Psoas muscle (tissue), 8 donors: Measurements from ENCODE around the gene ELN. TPM values are rescaled to one million over a fixed set of nuclear protein-coding genes. Genes with fewer than 3 reads are reported as not detected.

ENCODE experiments used
- ATAC-seq, 4 donors: fragments of 200-7000 bp; cut with Tn5 transposase; one replicate each; pipeline ENCODE4 v1.9.1; 2020; ENCODE audit warnings: moderate library complexity in 3 of 4, mild to moderate bottlenecking in 2 of 4
- DNase-seq, 2 donors: peaks; one replicate each; pipeline ENCODE4 v3.0.0-alpha.2; 2020
- H3K27ac ChIP-seq: fragments of 200-600 bp; one replicate; pipeline ENCODE4 v1.8.0; 2022
- H3K27me3 ChIP-seq, 3 donors: fragments of 200-600 bp in 1 of 3; one replicate each; pipeline versions ENCODE4 v1.6.1 to v1.8.0; 2013 to 2022; ENCODE audit warnings: low read length in 2 of 3, mild to moderate bottlenecking in 2 of 3, moderate library complexity in 1 of 3; ENCODE audit not compliant: insufficient read depth in 3 of 3
- H3K36me3 ChIP-seq, 2 donors: fragments of 200-600 bp in 1 of 2; one replicate each; pipeline versions ENCODE4 v1.6.1 to v1.8.0; 2013 to 2022; ENCODE audit warnings: low read depth in 1 of 2, mild to moderate bottlenecking in 1 of 2, moderate library complexity in 1 of 2; ENCODE audit not compliant: insufficient read depth in 1 of 2
- H3K4me1 ChIP-seq: fragments of 200-600 bp; one replicate; pipeline ENCODE4 v1.8.0; 2022
- H3K4me3 ChIP-seq: fragments of 200-600 bp; one replicate; pipeline ENCODE4 v1.8.0; 2022; ENCODE audit warnings: mild to moderate bottlenecking
- H3K9me3 ChIP-seq: fragments of 200-600 bp; one replicate; pipeline ENCODE4 v1.8.0; 2022
- WGBS, 3 donors: extraction: QIAGEN DNeasy Blood & Tissue Kit; methylation state at CpG; one replicate each; pipeline versions ENCODE4 v1.1.6 to v1.1.7; 2013; 5-methylcytosine and 5-hydroxymethylcytosine counted together
- intact Hi-C, 2 donors: fragments of 100-400 bp; cut with DNase I; formaldehyde crosslinking; loops; one replicate each; pipeline versions ENCODE4 v1.11.0 to v1.14.2; 2022
- polyA plus RNA-seq, 3 donors: library from polyadenylated mRNA; stranded (reverse); fragments of 200-250 nt; gene quantifications; one replicate each; pipeline ENCODE4 v1.2.3, GENCODE V29; 2013
- total RNA-seq, 4 donors: library from RNA; stranded (reverse); fragmentation: NEBNext Ultra II Directional in 2 of 4; extraction: Animal tissue kit (Norgen Biotek cat#: 25700) in 2 of 4; gene quantifications; one replicate each; pipeline versions ENCODE4 v1.2.1 to v1.2.4, GENCODE V29; 2021 to 2023
- TF ChIP-seq, protein P1 (sequence below): fragments of 200-600 bp; IDR thresholded peaks from one replicate; pipeline ENCODE4 v1.8.0; 2022; ENCODE audit warnings: antibody characterized with exemption
- donor health status: healthy with polysubstance abuse.
- donor health status: DM: no; HTN: no; CAD: no; lungs with moderate emphysema.
- donor health status: Bipolar disorder and iron deficiency.
- donor health status: healthy.
- donor health status: DM: yes; HTN: yes; CAD: no.
- donor health status: DM: no; HTN: no; CAD: no.
- donor health status: DM: no; HTN: no; CAD: no.
- donor health status: DM: yes; HTN: yes; CAD: no.

The ELN gene
- total and polyA plus RNA-seq, 7 donors, result 10.6 to 41.1 (median 16.3) TPM

DNA sequence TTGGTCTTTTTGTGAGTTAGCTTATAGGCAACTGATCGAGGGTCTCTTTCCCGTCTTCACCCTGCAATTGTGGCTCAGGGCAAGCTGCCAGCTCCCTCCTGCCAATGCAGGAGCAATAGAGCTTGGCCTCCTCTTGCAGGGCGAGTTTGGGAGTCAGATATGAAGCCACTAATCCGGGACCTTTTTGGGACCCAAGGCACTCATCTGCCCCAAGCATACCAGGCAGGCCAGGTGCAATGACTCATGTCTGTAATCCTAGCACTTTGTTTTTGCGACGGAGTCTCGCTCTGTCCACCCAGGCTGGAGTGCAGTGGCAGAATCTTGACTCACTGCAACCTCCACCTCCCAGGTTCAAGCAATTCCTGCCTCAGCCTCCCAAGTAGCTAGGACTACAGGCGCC is 76.7 kb downstream of the ELN start:
- TF ChIP-seq, protein P1, sequence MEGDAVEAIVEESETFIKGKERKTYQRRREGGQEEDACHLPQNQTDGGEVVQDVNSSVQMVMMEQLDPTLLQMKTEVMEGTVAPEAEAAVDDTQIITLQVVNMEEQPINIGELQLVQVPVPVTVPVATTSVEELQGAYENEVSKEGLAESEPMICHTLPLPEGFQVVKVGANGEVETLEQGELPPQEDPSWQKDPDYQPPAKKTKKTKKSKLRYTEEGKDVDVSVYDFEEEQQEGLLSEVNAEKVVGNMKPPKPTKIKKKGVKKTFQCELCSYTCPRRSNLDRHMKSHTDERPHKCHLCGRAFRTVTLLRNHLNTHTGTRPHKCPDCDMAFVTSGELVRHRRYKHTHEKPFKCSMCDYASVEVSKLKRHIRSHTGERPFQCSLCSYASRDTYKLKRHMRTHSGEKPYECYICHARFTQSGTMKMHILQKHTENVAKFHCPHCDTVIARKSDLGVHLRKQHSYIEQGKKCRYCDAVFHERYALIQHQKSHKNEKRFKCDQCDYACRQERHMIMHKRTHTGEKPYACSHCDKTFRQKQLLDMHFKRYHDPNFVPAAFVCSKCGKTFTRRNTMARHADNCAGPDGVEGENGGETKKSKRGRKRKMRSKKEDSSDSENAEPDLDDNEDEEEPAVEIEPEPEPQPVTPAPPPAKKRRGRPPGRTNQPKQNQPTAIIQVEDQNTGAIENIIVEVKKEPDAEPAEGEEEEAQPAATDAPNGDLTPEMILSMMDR, result no peak
- Histone ChIP-seq H3K27ac (peak overlapping the region; percentile 70), H3K36me3 (peaks cover 3 to 98% of the 10 kb centered on the region in 2 donors), H3K9me3 (no peaks in the 10 kb centered on the region), H3K27me3 (no peaks in the 10 kb centered on the region), H3K4me3 (no peak overlapping the region), H3K4me1 (peaks cover 5% of the 10 kb centered on the region)
- ATAC-seq (peak; percentile 86 to 95 (median 90)), DNase-seq (peak in 1 of 2 donors; percentile 53)
- WGBS, 3 donors, result 41 to 68% (median 51%) methylated on average over 8 of the region's 8 CpGs
- intact Hi-C loops, result loop anchor here in 1 of 2 donors (5.0 kb wide), 1 partner anchor 68 kb away; the partner anchor contains the start of gene EIF4H

DNA sequence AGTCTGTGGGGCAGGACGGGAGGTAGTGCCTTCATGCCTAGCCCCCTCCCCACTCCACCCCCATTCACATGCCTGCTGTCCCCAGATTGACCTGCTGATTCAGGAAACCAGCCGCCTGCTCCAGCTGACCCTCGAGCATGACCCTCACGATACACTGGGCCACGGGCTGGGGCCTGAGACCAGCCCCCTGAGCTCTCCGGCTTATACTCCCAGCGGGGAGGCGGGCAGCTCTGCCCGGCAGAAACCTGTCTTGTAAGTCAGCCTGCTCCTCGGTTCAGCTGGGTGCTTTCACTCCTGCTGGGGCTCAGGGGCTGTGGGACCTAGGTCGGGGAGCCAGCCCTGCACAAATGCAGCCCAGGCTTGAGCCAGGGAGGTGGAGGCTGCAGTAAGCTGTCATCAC is 78.0 kb downstream of the ELN start:
- intact Hi-C loops, result loop anchor here in 1 of 2 donors (5.0 kb wide), 1 partner anchor 66 kb away; the partner anchor contains the start of gene EIF4H

DNA sequence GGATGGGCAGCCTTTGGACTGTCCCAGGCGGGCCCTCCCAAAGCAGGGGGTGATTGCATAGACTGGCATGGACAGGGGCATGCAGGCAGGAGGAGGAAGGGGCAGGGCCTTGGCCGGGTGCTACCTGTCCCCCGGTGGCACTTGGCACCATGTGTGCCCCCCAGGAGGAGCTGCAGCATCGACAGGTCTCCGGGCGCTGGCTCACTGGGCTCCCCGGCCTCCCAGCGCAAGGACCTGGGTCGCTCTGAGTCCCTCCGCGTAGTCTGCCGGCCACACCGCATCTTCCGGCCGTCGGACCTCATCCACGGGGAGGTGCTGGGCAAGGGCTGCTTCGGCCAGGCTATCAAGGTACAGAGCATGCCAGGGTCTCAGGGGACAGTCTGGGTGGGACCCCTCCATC is 78.9 kb downstream of the ELN start:
- intact Hi-C loops, result loop anchor here in 1 of 2 donors (5.0 kb wide), 1 partner anchor 65 kb away; the partner anchor contains the start of gene EIF4H
- WGBS, 3 donors, result 94 to 98% (median 97%) methylated on average over 17 to 18 of the region's 18 CpGs
- Histone ChIP-seq H3K9me3 (no peaks in the 10 kb centered on the region), H3K4me1 (peaks cover 5% of the 10 kb centered on the region), H3K36me3 (peaks cover 0 to 98% of the 10 kb centered on the region in 2 donors), H3K4me3 (no peak overlapping the region), H3K27ac (no peak overlapping the region), H3K27me3 (no peaks in the 10 kb centered on the region)
- TF ChIP-seq, protein P1, result no peak
- no peak for DNase-seq
- ATAC-seq, result no peak

More for the DNA sequence above, 78.0 kb downstream of the ELN start:
- TF ChIP-seq, protein P1, result no peak
- H3K4me1 ChIP-seq, result peaks cover 5% of the 10 kb centered on the region
- H3K27me3 ChIP-seq, result no peaks in the 10 kb centered on the region
- ATAC-seq (no peak), DNase-seq (no peak)
- H3K27ac ChIP-seq, result no peak overlapping the region
- WGBS, 3 donors, result 89 to 92% (median 90%) methylated on average over 11 of the region's 11 CpGs
- peaks cover 0 to 98% of the 10 kb centered on the region in 2 donors for H3K36me3 ChIP-seq
- H3K9me3 ChIP-seq, result no peaks in the 10 kb centered on the region
- H3K4me3 ChIP-seq, result no peak overlapping the region

DNA sequence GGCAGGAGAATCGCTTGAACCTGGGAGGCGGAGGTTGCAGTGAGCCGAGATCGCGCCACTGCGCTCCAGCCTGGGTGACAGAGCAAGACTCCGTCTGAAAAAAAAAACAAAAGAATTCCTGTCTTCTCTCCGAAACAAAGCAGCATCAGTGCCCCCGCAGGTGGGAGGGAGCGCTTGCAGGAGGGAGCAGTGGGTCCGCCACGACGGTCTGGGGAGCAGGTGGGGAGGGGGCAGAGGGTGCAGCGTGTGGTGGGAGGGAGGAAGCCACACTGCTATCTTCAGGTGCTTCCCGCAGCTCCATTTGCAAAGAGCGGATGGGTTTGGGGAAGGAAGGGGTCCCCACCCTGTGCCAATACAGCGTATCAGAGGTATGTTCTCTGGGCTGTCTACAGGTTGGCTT is 87.4 kb downstream of the ELN start:
- DNase-seq, result no peak
- no peak overlapping the region for H3K4me3 ChIP-seq
- no peaks in the 10 kb centered on the region for H3K9me3 ChIP-seq
- WGBS, 3 donors, result 72 to 76% (median 74%) methylated on average over 17 of the region's 17 CpGs
- peaks cover 0 to 97% of the 10 kb centered on the region in 2 donors for H3K36me3 ChIP-seq
- no peak overlapping the region for H3K27ac ChIP-seq
- intact Hi-C loops, result no loop called here
- TF ChIP-seq, protein P1, result no peak
- no peaks in the 10 kb centered on the region for H3K27me3 ChIP-seq
- H3K4me1 ChIP-seq, result no peaks in the 10 kb centered on the region
- ATAC-seq, result peak in 2 of 4 donors; percentile 17 to 24

DNA sequence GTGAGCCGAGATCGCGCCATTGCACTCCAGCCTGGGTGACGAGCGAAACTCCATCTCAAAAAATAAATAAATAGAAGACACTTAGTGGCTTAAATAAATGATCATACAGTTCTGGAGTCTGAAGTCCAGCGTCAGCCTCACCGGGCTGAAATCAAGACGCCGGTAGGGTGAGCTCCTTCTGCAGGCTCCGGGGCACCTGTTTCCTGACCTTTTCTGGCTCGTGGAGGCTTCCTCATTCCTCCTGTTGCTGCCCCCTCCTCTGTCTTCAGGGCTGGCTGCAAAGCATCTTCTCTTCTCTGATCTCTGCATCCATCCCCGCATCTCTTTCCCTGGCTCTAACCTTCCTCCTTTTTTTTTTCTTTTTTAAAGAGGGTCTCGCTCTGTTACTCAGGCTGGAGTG is 88.4 kb downstream of the ELN start:
- no peak for DNase-seq
- intact Hi-C loops, result no loop called here
- H3K36me3 ChIP-seq, result peaks cover 0 to 97% of the 10 kb centered on the region in 2 donors
- H3K27ac ChIP-seq, result no peak overlapping the region
- no peaks in the 10 kb centered on the region for H3K9me3 ChIP-seq
- H3K27me3 ChIP-seq, result no peaks in the 10 kb centered on the region
- no peak overlapping the region for H3K4me3 ChIP-seq
- ATAC-seq, result no peak
- 84 to 90% (median 88%) methylated on average over 13 of the region's 13 CpGs for WGBS, 3 donors
- no peaks in the 10 kb centered on the region for H3K4me1 ChIP-seq
- TF ChIP-seq, protein P1, result no peak
